CD4-positive, alpha-beta memory T cell (primary cell): ENCODE measurements around the gene STAB1. TPM values are rescaled to one million over a fixed set of nuclear protein-coding genes. Genes with fewer than 3 reads are reported as not detected.

ENCODE experiments used
- CTCF ChIA-PET: fragments of 350-600 bp; sonication (Branson Sonifier 250); formaldehyde crosslinking; loops from one replicate; lab custom pipeline; 2021; ENCODE audit warnings: inconsistent platforms; ENCODE audit not compliant: partially characterized antibody; lab: Charles Lee
- POLR2A ChIA-PET: fragments of 350-600 bp; sonication (Branson Sonifier 250); formaldehyde crosslinking; loops from one replicate; lab custom pipeline; 2021; ENCODE audit not compliant: partially characterized antibody; lab: Charles Lee
- DNase-seq, 5 donors: peaks; one replicate each; pipeline versions ENCODE4 v3.0.0 to v3.0.0-alpha.2; 2020 to 2022; ENCODE audit warnings: mixed read lengths in 1 of 5
- H3K27ac ChIP-seq: one replicate; pipeline ENCODE4 v1.7.0; 2013; ENCODE audit warnings: low read depth, low read length
- H3K27me3 ChIP-seq: 2 replicates; pipeline ENCODE4 v1.7.0; 2013; ENCODE audit warnings: mild to moderate bottlenecking, low read length, moderate library complexity; ENCODE audit not compliant: insufficient read depth
- H3K36me3 ChIP-seq: 2 replicates; pipeline ENCODE4 v1.7.0; 2013; ENCODE audit warnings: mild to moderate bottlenecking, low read length, moderate library complexity; ENCODE audit not compliant: insufficient read depth
- H3K4me1 ChIP-seq: 2 replicates; pipeline ENCODE4 v1.7.0; 2013; ENCODE audit warnings: mild to moderate bottlenecking, low read length, moderate library complexity; ENCODE audit not compliant: insufficient read depth
- H3K4me3 ChIP-seq, 2 donors: one replicate each; pipeline ENCODE4 v1.7.0; 2013; ENCODE audit warnings: low read length in 2 of 2, mild to moderate bottlenecking in 1 of 2
- H3K9me3 ChIP-seq, 2 donors: one replicate each; pipeline ENCODE4 v1.7.0; 2013; ENCODE audit warnings: low read length in 2 of 2, control low read depth in 1 of 2; ENCODE audit not compliant: control insufficient read depth in 1 of 2
- H3K27ac Mint-ChIP-seq, 7 donors: one replicate each; pipeline ENCODE4 v1.8.0; 2020 to 2021; ENCODE audit warnings: mixed read lengths in 7 of 7, mild to moderate bottlenecking in 6 of 7, inconsistent platforms in 3 of 7, moderate library complexity in 3 of 7
- H3K27me3 Mint-ChIP-seq, 2 donors: one replicate each; pipeline ENCODE4 v1.8.0; 2020 to 2021; ENCODE audit warnings: mixed read lengths in 2 of 2
- H3K36me3 Mint-ChIP-seq, 2 donors: one replicate each; pipeline ENCODE4 v1.8.0; 2020 to 2021; ENCODE audit warnings: mixed read lengths in 2 of 2, inconsistent platforms in 1 of 2, mild to moderate bottlenecking in 1 of 2
- H3K4me1 Mint-ChIP-seq, 4 donors: one replicate each; pipeline ENCODE4 v1.8.0; 2020 to 2021; ENCODE audit warnings: mixed read lengths in 4 of 4, mild to moderate bottlenecking in 1 of 4
- H3K4me3 Mint-ChIP-seq, 8 donors: one replicate each; pipeline ENCODE4 v1.8.0; 2020 to 2021; ENCODE audit warnings: mixed read lengths in 8 of 8, mild to moderate bottlenecking in 7 of 8, moderate library complexity in 6 of 8, inconsistent platforms in 3 of 8
- H3K9me3 Mint-ChIP-seq, 8 donors: one replicate each; pipeline ENCODE4 v1.8.0; 2020 to 2021; ENCODE audit warnings: mixed read lengths in 8 of 8, mild to moderate bottlenecking in 5 of 8, inconsistent platforms in 3 of 8, moderate library complexity in 1 of 8
- intact Hi-C: fragments of 100-400 bp; cut with micrococcal nuclease; formaldehyde crosslinking; loops from one replicate; pipeline ENCODE4 v1.15.1; 2023
- polyA plus RNA-seq, 2 donors: library from polyadenylated mRNA; unstranded; fragments of 300-500 nt; fragmentation: Illumina TruSeq; gene quantifications; one replicate each; pipeline ENCODE4 v1.2.3, GENCODE V29; 2021
- total RNA-seq, 2 experiments: library from RNA; stranded (reverse); gene quantifications; one replicate each; pipeline ENCODE4 v1.2.3, GENCODE V29; 2021

The STAB1 gene
- total and polyA plus RNA-seq, 4 experiments from 2014 or later, result 11.3 to 13.9 TPM; not detected in 2

DNA sequence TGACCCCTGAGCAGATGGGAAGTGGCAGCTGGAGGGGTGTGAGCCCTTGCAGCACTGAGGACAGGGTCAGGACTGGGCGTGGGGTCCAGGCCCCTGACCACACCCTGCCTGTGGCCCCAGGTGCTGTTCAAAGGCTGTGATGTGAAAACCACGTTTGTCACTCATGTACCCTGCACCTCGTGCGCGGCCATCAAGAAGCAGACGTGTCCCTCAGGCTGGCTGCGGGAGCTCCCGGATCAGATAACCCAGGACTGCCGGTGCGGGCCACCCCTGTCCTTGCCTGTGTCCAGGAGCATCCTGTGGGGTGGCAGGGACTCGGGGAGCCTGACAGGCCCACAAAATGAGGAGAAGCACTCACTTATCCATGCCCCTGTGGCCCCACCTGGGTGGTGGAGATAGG is 5.9 kb downstream of the STAB1 start:
- Histone ChIP-seq H3K4me1 (no peaks in the 10 kb centered on the region), H3K36me3 (no peaks in the 10 kb centered on the region), H3K9me3 (no peaks in the 10 kb centered on the region), H3K27ac (no peak overlapping the region), H3K4me3 (no peak overlapping the region), H3K27me3 (no peaks in the 10 kb centered on the region)
- intact Hi-C loops, result no loop called here
- Mint-ChIP-seq H3K9me3 (no peaks in the 10 kb centered on the region), H3K36me3 (no peaks in the 10 kb centered on the region), H3K27ac (no peak overlapping the region), H3K4me1 (no peaks in the 10 kb centered on the region), H3K4me3 (no peak overlapping the region), H3K27me3 (no peaks in the 10 kb centered on the region)
- no peak for DNase-seq
- ChIA-PET CTCF (no interaction called here), POLR2A (no interaction called here)

DNA sequence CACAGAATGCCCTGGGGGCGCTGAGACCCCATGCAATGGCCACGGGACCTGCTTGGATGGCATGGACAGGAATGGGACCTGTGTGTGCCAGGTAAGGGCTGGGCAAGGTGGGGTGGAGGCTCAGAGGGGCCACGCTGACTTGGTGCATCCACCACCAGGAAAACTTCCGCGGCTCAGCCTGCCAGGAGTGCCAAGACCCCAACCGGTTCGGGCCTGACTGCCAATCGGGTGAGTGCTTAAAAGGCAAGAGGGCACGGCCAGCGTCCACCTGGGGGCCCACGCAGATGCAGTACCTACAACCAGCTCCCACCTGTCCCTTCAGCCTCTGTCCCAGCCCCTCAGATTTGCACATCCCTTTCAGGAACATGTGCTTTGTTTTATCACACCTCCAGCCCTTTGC is 6.9 kb downstream of the STAB1 start:
- POLR2A ChIA-PET, result no interaction called here
- Mint-ChIP-seq H3K27ac (no peak overlapping the region), H3K36me3 (no peaks in the 10 kb centered on the region), H3K4me1 (no peaks in the 10 kb centered on the region), H3K9me3 (no peaks in the 10 kb centered on the region), H3K4me3 (peak overlapping the region in 1 of 8 donors; percentile 41), H3K27me3 (no peaks in the 10 kb centered on the region)
- DNase-seq, result no peak
- intact Hi-C loops, result no loop called here
- Histone ChIP-seq H3K27ac (no peak overlapping the region), H3K4me1 (no peaks in the 10 kb centered on the region), H3K27me3 (no peaks in the 10 kb centered on the region), H3K4me3 (no peak overlapping the region), H3K36me3 (no peaks in the 10 kb centered on the region), H3K9me3 (no peaks in the 10 kb centered on the region)
- CTCF ChIA-PET, result no interaction called here

DNA sequence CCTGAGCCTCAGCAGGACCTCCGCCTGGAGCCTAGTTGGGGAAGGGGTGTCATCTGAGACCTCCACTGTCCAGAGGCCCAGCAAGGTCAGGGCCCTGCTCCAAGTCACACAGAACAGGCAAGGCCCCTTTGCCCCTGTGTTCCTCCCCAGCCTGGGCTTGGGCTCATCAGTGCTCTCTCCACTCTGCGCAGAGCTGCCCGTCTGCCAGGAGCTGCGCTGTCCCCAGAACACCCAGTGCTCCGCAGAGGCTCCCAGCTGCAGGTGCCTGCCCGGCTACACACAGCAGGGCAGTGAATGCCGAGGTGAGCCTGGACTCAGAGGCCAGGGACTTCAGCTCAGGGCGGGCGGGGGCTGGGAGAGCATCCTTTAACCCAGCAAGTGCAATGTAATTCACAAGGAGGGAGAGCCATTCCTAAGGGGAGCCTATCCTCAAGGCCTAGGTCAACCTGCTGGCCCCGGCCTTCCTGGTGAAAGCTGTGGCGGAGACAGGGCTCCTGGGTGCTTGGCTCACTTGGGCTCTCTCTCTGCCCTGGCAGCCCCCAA is 7.7 kb downstream of the STAB1 start:
- Mint-ChIP-seq H3K27me3 (no peaks in the 10 kb centered on the region), H3K36me3 (no peaks in the 10 kb centered on the region), H3K4me1 (no peaks in the 10 kb centered on the region), H3K4me3 (no peak overlapping the region), H3K27ac (no peak overlapping the region), H3K9me3 (no peaks in the 10 kb centered on the region)
- intact Hi-C loops, result no loop called here
- Histone ChIP-seq H3K27me3 (no peaks in the 10 kb centered on the region), H3K27ac (no peak overlapping the region), H3K4me3 (no peak overlapping the region), H3K36me3 (no peaks in the 10 kb centered on the region), H3K4me1 (no peaks in the 10 kb centered on the region), H3K9me3 (no peaks in the 10 kb centered on the region)
- ChIA-PET CTCF (no interaction called here), POLR2A (no interaction called here)
- no peak for DNase-seq

DNA sequence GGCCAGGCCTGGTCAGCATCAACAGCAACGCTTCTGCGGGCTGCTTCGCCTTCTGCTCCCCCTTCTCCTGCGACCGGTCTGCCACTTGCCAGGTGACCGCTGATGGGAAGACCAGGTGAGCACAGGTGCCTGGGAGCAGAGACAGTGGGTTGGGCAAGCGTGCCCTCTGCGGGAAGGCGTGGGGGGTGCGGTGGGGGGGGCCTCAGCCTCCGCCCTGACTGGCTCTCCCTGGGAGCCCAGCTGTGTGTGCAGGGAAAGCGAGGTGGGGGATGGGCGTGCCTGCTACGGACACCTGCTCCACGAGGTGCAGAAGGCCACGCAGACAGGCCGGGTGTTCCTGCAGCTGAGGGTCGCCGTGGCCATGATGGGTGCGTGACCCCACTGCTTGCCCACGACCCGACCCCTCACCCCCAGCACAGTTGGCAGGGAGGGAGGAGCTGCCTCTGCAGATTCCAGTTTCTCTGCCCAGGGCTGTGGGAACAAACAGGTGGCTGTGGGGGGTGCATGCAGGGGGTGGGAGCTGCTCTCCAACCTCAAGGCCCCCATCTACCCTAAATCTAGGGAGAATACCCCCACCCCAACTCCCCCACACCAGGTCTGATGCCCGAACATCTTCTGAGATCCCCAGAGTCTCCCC is 8.8 kb downstream of the STAB1 start:
- no peaks in the 10 kb centered on the region for H3K4me1 Mint-ChIP-seq
- H3K36me3 Mint-ChIP-seq, result no peaks in the 10 kb centered on the region
- no peak overlapping the region for H3K27ac Mint-ChIP-seq
- Histone ChIP-seq H3K4me3 (no peak overlapping the region), H3K27ac (no peak overlapping the region), H3K36me3 (no peaks in the 10 kb centered on the region), H3K9me3 (no peaks in the 10 kb centered on the region), H3K27me3 (no peaks in the 10 kb centered on the region), H3K4me1 (no peaks in the 10 kb centered on the region)
- ChIA-PET CTCF (no interaction called here), POLR2A (no interaction called here)
- intact Hi-C loops, result no loop called here
- H3K4me3 Mint-ChIP-seq, result no peak overlapping the region
- DNase-seq, result no peak
- H3K9me3 Mint-ChIP-seq, result no peaks in the 10 kb centered on the region
- no peaks in the 10 kb centered on the region for H3K27me3 Mint-ChIP-seq

DNA sequence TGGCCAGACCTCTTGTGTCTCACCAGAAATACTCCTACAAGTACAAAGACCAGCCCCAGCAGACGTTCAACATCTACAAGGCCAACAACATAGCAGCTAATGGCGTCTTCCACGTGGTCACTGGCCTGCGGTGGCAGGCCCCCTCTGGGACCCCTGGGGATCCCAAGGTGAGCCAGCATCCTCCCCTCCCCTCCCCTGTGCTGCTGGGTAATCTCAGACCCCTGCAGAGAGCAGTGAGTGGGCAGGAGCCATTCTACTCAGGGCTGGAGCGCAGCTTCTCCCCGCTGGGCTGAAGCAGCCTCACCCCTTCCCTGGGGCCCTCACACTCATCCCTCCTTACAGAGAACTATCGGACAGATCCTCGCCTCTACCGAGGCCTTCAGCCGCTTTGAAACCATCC is 9.8 kb downstream of the STAB1 start:
- H3K36me3 ChIP-seq, result no peaks in the 10 kb centered on the region
- no peak overlapping the region for H3K4me3 Mint-ChIP-seq
- no peaks in the 10 kb centered on the region for H3K4me1 ChIP-seq
- ChIA-PET CTCF (no interaction called here), POLR2A (no interaction called here)
- no peaks in the 10 kb centered on the region for H3K4me1 Mint-ChIP-seq
- H3K4me3 ChIP-seq, result no peak overlapping the region
- DNase-seq, result no peak
- no peaks in the 10 kb centered on the region for H3K9me3 ChIP-seq
- no peaks in the 10 kb centered on the region for H3K9me3 Mint-ChIP-seq
- H3K27ac ChIP-seq, result no peak overlapping the region
- H3K36me3 Mint-ChIP-seq, result no peaks in the 10 kb centered on the region
- H3K27me3 Mint-ChIP-seq, result no peaks in the 10 kb centered on the region
- intact Hi-C loops, result no loop called here
- no peak overlapping the region for H3K27ac Mint-ChIP-seq
- H3K27me3 ChIP-seq, result no peaks in the 10 kb centered on the region

DNA sequence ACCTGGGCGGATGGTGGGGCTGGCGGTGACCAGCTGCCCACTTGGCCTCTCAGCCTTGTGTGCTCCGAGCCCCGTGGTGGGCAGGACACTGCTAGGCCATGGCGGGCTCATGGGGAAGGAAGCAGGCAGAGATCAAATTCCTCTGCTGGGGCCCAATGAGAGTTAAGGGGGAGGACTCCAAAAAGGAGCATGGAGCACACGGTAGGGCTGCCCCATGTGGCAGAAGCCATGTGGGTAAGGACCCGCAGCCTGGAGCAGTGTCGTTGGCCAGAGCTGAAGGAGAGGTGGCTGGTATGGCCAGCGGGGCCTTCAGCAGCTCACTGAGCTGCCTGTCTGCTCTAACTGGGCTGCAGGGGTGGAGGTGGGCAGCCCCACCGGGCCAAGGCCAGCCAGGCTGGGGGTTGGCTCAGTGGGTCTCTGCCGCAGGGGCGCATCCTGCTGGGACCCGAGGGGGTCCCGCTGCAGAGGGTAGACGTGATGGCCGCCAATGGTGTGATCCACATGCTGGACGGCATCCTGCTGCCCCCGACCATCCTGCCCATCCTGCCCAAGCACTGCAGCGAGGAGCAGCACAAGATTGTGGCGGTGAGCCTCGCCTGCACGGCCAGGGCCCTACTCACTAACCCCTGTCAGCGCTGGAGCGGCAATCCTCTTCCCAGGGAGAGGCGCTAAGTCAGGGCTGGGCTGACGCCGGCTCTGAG is 11.3 kb downstream of the STAB1 start:
- no peaks in the 10 kb centered on the region for H3K27me3 Mint-ChIP-seq
- no peaks in the 10 kb centered on the region for H3K4me1 Mint-ChIP-seq
- CTCF ChIA-PET, result no interaction called here
- H3K4me3 ChIP-seq, result no peak overlapping the region
- no peak overlapping the region for H3K4me3 Mint-ChIP-seq
- no peak overlapping the region for H3K27ac Mint-ChIP-seq
- no peaks in the 10 kb centered on the region for H3K36me3 Mint-ChIP-seq
- H3K9me3 ChIP-seq, result no peaks in the 10 kb centered on the region
- intact Hi-C loops, result no loop called here
- DNase-seq, result no peak
- H3K27ac ChIP-seq, result no peak overlapping the region
- no peaks in the 10 kb centered on the region for H3K36me3 ChIP-seq
- no peaks in the 10 kb centered on the region for H3K9me3 Mint-ChIP-seq
- POLR2A ChIA-PET, result no interaction called here
- no peaks in the 10 kb centered on the region for H3K4me1 ChIP-seq
- H3K27me3 ChIP-seq, result no peaks in the 10 kb centered on the region

DNA sequence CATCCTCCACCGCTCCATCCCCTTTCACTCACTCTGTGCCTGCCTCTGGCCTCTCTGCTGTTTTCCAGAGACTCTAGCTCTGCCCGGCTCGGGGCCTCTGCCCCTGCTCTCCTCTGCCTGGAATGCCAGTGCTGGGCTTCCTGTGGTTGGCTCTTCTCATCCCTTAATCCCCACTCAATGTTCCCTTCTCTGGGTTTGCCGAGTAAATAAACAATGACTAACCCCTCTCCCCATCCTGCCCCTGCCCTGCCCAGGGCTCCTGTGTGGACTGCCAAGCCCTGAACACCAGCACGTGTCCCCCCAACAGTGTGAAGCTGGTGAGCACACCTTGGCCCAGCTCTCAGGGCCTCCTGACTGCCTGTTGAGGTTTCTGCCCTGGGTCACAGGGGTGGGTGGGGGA is 12.2 kb downstream of the STAB1 start:
- no peak overlapping the region for H3K27ac ChIP-seq
- intact Hi-C loops, result no loop called here
- Mint-ChIP-seq H3K27me3 (no peaks in the 10 kb centered on the region), H3K9me3 (no peaks in the 10 kb centered on the region), H3K27ac (no peak overlapping the region), H3K4me1 (no peaks in the 10 kb centered on the region), H3K36me3 (no peaks in the 10 kb centered on the region), H3K4me3 (no peak overlapping the region)
- CTCF ChIA-PET, result no interaction called here
- no peaks in the 10 kb centered on the region for H3K9me3 ChIP-seq
- no peaks in the 10 kb centered on the region for H3K4me1 ChIP-seq
- H3K4me3 ChIP-seq, result no peak overlapping the region
- H3K27me3 ChIP-seq, result no peaks in the 10 kb centered on the region
- no peak for DNase-seq
- H3K36me3 ChIP-seq, result no peaks in the 10 kb centered on the region
- POLR2A ChIA-PET, result no interaction called here
